ENCODE results near the gene FCHSD2.
A peak's percentile ranks its signal among the peaks of the same experiment; 100 is the strongest.

FCHSD2 gene

GRCh38 chr11:72842653-72843330 is 299.3 kb downstream of the FCHSD2 start:
- TF ChIP-seq CTCF (IDR thresholded peaks at IDR 0.05), result no peak
- no peak overlapping the region for H3K4me3 ChIP-seq
- no peak for DNase-seq (ENCODE audit: low spot score)
- no peak overlapping the region for H3K27ac ChIP-seq

- TF ChIP-seq CTCF (IDR thresholded peaks at IDR 0.05), result no peak
- no peak overlapping the region for H3K27ac ChIP-seq
These were observed 300.0 kb downstream of the FCHSD2 start for GRCh38 chr11:72842126-72842525.

GRCh38 chr11:72841397-72841796 is 300.7 kb downstream of the FCHSD2 start:
- Histone ChIP-seq H3K4me3 (no peak overlapping the region), H3K27ac (no peak overlapping the region)
- TF ChIP-seq CTCF (IDR thresholded peaks at IDR 0.05), result no peak
- DNase-seq (ENCODE audit: low spot score), result no peak

More at GRCh38 chr11:72842126-72842525, 300.0 kb downstream of the FCHSD2 start:
- no peak for DNase-seq (ENCODE audit: low spot score)
- no peak overlapping the region for H3K4me3 ChIP-seq

- no peak for TF ChIP-seq CTCF (IDR thresholded peaks at IDR 0.05)
- Histone ChIP-seq H3K4me3 (no peak overlapping the region), H3K27ac (no peak overlapping the region)
- DNase-seq (ENCODE audit: low spot score), result no peak
These were observed 301.3 kb downstream of the FCHSD2 start for GRCh38 chr11:72840780-72841179.

GRCh38 chr11:72838691-72839305 is 303.3 kb downstream of the FCHSD2 start:
- Histone ChIP-seq H3K4me3 (no peak overlapping the region), H3K27ac (peak overlapping the region in 1 of 2 donors; percentile 63)
- no peak for DNase-seq (ENCODE audit: low spot score)
- no peak for TF ChIP-seq CTCF (IDR thresholded peaks at IDR 0.05)

- Histone ChIP-seq H3K4me3 (no peak overlapping the region), H3K27ac (peak overlapping the region; percentile 88 to 96)
- no peak for DNase-seq (ENCODE audit: low spot score)
- TF ChIP-seq CTCF (IDR thresholded peaks at IDR 0.05), result no peak
These were observed 306.0 kb downstream of the FCHSD2 start for GRCh38 chr11:72836111-72836510.

- H3K27ac ChIP-seq, result peak overlapping the region; percentile 88 to 96
- DNase-seq (ENCODE audit: low spot score), result peak; percentile 85
These were observed 307.2 kb downstream of the FCHSD2 start for GRCh38 chr11:72834905-72835304.

More at GRCh38 chr11:72834905-72835304, 307.2 kb downstream of the FCHSD2 start:
- peak overlapping the region; percentile 19 for H3K4me3 ChIP-seq
- no peak for TF ChIP-seq CTCF (IDR thresholded peaks at IDR 0.05)
